Central memory CD4-positive, alpha-beta T cell (primary cell): Measurements from ENCODE around the gene GTPBP3.
A peak's percentile ranks its signal among the peaks of the same experiment; 100 is the strongest.

Source experiments
- DNase-seq: peaks from one replicate; pipeline ENCODE4 v3.0.0; 2022

The GTPBP3 gene

DNA sequence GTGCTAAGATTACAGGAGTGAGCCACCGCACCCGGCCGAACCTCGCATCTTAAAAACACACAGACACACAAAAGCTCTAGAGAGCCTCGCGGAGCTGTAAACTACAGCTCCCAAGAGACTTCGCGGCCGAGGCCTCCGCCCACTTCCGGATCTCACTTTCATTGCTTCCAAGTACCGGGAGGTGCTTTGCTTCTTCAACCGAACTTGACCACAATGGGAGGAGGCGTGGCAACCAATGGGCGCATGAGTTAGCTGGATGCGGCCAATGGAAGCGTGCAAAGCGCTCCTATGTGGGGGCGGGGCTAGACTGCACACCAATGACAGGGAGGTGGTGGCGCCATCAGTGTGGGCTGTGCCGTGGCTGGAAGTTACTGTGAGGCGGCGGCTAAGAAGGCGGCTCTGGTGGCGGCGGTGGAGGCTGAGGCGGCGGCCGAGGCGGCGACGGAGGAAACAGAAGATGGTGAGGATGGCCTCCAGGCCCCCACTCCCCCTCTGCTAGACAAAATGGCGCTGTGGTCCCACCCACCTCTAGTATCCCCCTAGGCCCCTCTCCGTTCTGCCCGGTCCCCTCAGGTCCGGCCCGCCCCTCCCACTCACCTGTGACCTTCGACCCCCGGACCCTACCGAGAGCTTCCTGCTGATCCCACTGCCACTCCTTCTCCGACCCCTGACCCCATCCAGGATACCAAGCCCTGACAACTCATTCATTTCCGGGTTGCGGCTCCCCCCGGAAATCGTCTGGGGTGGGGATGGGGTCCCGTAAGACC is 28.0 kb upstream of the GTPBP3 start, which contains the start of gene DDA1:
DDA1 (plus strand) TSS at position 366 of the 767 bp plus-strand sequence; CDS start at position 458, 92 bp downstream.
- DNase-seq = peak; percentile 99

DNA sequence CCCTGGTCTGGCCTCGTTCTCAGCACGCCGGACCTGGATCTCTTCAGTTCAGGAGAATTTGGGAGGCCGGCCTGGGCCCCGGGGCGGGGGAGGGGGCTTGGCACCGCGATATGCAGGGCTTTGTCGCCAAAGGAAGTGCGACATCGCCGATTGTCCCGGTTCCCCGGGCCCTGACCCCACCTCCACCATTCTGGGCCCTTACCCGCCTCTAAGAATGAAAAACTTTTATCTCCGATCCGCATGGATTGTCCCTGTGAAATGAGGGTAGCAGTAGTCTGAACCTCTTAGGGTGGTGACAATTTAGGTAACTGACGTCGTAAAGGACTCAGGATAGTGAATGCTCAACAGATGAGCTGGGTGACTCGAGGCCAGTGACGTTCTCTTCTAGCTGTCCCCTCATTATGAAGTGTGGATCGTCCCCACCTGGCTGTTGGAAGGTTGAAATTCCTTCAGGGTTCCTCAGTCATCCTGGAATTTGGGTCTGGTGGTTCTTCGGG is 27.3 kb upstream of the GTPBP3 start:
- DNase-seq = no peak

DNA sequence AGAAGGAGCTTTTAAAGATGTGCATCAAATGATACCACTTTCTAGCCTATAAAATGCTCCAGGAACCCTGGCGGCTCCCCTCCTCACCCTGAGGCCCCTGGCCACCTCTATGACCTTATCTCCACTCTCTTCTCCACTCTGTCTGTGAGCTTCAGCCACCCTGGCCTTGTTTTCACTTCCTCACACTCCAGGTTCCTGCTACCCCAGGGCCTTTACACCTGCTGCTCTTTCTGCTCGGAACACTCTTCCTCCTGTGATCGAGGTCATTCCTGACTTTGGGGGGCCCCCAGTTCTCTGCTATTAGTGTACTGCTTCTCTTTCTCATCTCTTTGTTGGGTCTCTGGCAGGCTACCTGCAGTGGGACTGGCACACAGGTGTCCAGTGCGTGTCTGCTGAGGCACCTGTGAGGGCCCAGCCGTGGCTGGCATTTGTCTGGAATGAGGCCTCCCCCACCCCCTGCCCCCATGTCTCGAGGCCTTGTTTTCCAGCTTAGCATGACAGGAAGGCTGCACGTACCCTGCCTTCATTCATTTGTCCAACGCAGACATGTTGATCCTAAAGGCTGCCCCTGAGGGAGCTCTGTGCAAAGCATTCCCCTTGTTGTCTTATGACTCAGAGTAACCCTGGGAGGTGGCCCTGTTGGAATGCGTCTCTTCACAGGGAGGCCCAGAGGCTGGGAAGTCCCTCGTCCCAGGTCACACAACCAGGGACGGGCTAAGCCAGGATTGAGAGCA is 25.7 kb upstream of the GTPBP3 start:
- no peak for DNase-seq

DNA sequence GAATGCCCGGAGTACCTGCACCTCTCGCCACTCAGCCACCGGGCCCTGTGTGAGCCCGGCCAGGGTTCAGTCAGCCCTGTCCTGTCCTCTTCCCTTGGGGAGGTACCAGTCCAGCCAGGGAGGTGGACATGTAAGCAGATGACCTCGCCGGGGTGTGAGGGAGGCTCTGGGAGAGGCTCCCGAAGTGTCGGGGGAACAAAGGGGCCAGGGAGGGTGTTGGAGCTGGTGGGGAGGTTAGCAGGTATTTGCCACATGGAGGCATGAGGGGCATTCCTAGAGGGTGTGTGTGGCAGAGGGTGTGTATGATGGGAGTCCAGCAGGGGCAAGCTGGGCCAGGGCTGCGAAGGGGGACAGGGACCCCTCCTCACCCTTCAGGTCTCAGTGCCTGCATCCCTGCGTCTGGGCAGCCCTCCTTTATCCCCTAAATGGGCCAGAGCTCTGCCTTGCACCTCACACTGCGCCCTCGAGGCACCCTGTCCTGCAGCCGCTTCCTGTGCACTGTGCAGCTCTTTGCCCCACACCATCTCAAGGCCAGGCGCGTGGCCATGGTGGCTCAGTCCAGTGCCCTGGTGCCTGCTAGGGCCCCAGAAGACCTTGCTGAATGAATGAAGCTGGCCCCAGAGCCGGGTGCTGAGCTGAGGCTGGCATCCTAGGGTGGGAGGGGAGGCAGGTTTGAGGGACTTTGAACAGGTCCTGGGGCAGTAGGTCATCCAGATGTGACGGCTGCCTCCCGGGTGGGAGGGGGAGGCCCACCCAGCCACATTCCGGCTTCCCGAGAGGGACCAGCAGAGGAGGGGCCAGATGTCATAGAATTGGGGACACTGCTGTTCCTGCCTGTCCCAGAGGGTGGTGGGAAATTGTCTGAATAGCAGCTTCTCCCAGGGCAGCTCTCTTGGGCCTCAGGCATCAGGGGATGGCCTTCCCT is 24.9 kb upstream of the GTPBP3 start:
- DNase-seq = no peak

DNA sequence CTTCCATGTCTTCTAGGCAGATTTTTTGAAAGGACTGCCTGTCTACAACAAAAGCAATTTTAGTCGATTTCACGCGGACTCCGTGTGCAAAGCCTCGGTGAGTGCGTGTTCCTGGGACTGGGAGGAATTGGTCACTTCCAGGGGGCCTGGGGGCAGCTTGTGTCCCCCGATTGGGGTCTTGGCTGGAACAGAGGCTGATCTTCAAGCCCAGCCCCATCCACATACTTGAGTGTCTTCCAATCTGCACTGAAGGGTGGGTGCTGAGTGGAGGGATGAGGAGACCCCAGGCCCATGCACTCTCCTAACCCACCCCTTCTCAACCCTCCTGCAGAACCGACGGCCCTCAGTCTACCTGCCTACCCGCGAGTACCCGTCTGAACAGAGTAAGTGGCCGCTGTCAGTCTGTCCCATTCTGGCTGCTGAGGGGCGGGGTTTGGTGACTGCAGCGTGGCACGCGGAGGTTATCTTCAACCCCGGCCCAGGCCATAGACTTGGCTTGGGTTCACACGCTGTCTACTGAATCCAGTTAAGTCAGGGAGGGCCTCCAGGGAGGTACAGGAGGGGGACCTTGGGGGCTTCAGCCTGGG is 23.3 kb upstream of the GTPBP3 start:
- DNase-seq = no peak

DNA sequence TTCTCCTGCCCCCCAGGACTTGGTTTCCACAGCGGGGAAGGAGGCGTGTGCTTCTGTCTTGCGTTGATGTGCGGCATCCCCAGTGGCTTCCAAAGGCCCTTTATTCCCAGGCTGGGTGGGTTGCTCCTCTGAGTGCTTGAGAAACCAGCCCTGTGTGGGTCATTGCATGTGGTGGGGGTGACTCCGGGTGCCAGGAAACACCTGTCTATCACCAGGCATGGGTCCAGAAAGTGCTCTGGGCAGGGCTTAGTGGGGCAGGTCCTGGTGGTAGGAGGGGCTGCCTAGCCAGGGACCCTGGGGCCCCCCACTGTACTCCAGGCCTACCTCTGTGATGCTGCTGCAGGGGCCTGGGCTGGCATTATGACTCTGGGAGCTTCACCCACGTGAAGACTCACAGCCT is 18.4 kb upstream of the GTPBP3 start:
- no peak for DNase-seq

DNA sequence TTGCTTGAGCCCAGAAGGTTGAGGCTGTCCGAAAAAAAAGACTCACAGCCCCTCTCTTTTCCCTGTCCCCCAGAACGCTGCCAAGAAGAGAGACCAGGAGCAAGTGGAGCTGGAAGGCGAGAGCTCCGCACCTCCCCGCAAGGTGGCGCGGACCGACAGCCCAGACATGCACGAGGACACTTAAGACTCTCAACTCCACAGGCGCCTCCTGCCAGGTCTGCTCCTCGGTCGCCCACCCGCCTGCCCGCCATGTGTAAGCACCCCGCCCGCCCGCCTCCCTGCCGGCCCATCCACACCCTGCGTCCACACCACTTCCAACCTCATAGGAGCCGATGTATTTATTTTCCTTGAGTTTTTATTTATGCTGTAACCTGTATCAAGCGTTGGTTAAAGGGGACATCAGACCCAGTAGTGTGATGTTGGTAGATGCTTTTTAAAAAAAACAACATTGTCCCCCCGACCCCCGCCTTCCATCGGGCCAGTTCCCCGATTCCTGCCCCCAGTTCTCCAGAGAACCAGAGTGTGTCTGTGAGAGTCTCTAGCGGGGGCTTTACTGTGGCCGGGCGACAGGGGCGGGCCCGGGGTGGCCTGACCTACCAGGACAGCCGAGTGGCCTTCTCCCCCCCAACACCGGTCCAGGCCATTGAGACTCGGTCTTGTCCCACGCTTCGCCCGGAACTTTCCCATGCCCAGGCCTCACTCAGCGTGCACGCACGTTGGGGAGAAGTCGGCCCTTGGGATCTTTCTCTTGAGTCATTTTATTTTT is 17.7 kb upstream of the GTPBP3 start:
- no peak for DNase-seq

DNA sequence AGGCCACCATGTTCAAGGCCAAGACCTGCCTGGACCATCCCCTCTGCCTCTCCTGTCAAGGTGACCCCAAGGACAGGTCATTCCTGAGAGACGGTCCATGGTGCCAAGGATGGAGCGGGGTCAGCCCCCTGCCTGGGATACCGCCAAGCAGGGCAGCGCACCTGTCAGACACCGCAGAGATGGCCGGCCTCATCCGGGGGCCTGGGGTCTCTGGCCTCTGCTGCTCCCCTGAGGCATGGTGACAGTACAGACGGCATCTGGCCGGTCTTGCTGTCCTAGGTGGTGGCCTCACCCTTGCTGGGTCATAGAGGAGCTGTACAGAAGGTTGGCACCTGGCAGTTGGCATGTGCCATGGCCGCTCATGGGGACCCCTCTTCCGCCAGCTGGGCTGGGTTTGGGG is 16.9 kb upstream of the GTPBP3 start:
- no peak for DNase-seq

DNA sequence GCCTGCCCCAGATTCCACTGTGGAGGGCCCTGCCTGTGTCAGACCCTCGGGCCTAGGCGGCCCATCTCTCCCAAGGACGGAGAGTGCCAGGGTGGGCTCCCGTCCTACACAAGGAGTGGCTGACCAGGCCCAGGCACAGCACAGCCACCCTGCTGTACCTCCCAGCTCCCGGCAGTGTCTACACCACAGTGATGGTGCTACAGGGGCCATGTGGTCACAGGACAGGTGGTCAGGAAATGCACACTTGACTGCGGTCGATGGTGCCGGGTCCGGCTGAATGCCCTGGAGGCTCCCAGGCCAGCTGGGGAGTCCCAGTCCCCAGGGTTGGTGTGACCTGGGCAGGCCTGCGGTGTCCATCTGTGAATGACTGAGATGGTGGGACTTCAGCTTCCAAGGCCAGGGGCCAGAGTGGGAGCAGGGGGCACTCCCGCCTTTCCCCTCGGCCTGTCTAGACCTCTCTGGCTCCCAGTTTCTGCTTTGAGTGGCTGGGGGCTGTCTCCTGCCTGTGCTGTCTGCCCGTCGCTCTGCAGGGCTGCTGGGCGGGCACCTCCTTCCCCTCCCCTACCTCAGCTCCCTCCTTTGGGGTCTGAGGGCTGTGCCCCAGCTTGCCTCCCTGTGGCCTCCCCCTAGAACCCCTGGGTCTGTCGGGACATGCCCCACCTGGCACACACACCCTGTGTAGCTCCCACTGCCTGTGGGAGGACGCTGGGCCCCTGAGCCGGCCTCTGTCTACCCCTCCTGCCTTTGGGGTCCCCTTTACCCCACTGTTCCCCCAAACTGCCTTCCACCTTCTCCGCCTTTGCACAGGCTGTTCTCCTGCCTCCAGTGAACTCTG is 15.5 kb upstream of the GTPBP3 start:
- DNase-seq = no peak

DNA sequence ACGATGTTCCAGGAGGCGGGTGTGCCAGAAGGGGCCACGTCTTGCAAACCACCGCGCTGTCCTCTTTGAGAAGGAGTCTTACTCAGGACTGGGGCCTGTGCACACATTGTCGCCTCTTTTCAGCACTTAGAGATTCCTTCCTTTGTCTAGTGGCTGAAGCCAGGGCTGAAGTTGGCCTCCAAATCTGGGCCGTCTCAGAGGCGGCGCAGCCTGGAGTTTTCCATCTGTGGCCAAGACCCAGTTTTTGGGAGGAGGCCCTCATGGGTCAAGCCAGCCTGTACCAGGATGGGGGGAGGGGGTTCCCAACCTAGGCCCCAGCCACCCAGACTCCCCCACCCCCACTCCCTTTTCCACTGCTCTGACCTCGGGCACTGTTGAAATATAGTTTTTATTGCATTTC is 14.5 kb upstream of the GTPBP3 start:
- no peak for DNase-seq

DNA sequence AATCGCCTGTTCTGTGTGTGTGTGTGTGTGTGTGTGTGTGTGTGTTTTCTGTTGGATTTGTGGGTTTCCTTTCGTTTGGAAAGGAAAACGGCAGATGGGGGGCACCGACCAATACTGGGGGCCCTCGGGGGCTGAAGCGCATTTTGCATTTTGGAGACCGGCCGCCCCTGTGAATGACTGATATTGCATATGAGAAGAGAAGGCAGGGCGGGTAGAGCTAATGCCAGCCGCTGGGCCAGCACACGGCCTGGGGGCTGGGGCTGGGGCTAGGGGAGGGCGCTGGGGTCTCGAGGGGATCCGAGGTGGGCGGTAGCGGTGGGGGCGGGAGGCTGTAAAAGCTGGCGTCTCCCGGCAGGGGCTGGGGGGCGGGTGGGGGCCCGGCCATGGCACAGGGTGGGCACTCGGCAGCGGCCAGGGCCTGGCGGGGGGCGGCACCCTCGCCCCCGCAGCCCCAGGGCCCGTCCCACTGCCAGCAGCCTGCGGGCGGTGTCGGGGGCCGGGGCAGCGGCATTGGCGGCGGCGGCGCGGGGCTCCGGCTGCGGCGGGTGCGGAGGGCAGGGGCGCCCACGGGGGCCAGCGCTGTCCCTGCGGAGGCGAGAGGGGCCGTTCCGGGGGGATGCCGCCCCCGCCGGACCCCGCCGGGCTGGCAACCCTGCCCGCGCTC is 13.9 kb upstream of the GTPBP3 start:
- no peak for DNase-seq

DNA sequence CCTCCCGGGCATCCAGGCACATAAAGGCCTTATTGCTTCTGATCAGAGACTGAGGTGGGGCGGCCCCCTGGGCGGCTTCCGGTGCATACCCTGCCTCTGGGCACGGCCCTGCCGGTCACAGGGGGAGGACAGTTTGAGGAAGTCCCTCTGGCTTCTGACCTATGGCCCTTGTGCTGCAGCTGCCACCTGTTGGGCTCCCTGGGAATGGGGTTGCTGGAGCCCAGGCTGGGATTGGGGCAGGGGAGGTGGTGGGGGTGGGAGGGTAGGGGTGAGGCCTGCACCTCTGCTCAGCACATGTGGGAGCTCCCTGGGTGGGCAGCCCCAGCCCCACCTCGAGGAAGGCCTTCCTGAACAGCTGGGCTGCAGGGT is 13.4 kb upstream of the GTPBP3 start:
- no peak for DNase-seq

DNA sequence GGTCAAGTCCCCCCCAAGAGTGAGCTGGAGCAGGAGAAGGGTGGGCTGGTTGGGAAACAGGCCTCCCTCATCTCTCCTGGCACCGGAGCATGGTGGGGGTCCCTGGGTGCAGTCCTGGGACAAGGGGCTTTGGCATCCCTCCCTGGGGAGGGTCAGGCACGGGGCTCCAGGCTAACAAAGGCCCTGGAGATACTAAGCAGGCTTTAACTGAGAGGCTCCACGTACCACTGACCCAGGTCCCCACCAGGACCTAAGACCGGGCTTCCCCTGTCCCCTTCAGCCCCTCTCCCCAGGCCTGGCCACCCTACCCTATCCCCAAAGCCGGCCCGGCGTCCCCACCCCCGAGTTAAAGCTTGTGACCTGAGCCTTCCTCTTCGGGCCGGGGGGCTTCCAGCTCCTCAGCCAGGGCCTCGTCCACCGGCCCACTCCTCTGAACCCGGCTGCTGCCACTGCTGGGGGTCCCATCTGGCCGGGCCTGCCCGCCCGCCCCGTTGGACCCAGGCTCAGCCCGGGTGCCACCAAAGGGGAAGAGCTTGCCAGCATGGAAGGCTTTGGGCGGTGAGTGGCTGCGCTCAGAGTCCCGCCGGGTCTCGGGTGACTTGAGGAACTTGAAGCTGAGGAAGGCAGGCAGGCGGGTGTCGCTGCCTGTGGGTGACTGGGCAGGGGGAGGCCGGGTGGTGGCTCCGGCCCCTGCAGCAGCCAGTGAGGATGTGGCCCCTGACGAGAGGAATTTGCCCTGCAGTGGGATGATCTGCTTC is 12.8 kb upstream of the GTPBP3 start:
- DNase-seq = no peak

DNA sequence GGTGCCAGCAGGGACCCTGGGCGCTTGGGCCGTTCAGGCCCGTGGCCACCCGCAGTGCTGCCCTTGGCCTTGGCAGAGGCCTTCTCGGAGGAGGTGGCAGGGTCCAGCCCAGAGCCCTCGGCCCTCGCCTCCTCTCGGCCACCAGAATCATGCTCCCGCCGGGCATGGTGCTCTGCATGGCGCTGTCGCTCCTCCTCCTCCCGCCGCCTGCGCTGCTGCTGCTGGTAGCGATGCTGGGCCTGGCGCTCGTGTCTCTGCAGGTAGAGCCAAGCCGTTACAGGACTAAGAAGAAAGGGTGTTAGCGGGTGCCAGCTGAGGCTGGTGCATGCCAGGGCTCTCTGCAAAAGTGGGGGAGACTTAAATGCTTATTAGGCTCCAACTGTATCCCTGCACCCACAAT is 12.2 kb upstream of the GTPBP3 start:
- DNase-seq = no peak

DNA sequence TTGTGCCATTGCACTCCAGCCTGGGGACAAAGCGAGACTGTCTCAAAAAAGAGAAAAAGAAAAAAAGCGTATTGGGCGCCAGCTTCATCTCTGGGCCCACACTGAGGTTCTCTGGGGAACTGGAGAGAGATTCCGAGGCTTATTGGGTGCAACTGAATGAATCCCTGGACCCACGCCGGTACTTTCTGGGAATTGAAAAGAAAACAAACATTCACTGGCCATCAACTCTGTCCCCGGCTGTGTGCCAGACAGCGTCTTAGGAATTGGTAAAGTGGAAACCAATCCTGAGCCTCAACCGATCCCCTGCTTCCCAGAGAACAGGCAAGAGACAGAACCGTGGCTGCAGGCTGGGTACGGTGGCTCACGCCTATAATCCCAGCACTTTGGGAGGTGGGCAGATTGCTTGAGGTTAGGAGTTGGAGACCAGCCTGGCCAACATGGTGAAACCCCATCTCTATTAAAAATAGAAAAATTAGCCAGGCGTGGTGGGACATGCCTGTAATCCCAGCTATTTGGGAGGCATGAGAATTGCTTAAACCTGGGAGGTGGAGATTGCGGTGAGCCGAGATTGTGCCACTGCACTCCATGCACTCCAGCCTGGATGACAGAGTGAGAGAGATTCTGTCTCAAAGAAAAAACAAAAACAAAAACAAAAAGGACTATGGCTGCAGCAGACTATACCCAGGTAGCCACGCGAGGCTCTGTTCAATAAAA is 11.3 kb upstream of the GTPBP3 start:
- DNase-seq = no peak

DNA sequence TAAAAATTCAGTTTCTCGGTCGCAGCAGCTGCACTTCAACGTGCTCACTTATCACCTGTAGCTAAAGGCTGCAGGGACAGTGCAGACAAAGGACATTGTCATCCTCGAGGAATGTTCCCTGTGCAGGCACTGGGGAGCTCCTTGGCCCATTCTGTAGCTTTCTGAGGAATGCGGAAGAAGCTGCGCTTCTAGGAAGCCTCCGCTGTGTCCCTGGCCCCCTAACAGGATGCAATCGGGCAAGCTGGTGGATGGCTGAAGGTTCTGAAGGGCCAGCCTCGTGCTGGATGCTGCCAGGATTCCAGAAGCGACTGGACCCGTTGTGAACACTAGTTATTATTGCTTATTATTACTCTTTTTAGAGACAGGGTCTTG is 10.8 kb upstream of the GTPBP3 start:
- no peak for DNase-seq

DNA sequence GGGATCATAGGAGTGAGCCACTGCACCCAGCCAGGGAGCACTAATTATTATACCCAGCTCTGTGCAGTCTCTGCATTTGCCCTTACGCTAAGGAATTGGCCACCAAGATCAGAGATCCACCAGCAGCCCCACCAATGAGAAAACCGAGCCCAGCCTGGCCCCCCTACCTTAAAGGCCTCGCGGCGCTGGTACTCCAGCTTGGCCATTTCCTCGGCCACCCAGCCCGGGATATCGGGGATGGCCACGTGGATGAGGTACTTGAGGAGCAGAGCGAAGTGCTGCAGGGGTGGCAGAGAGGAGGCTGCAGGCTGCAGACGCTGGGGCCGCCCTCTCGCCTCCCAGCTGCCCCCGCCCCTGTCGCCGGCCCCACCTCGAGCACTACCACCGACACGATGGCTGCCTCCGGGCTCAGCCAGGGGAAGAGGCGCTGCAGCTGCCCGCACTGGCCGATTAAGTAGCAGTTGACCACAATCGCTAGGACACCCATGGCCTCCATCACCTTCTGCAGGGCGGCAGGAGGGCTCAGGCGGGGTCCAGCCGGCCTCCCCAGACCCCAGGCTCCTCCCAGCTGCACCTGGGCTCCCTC is 10.2 kb upstream of the GTPBP3 start:
- DNase-seq = no peak

DNA sequence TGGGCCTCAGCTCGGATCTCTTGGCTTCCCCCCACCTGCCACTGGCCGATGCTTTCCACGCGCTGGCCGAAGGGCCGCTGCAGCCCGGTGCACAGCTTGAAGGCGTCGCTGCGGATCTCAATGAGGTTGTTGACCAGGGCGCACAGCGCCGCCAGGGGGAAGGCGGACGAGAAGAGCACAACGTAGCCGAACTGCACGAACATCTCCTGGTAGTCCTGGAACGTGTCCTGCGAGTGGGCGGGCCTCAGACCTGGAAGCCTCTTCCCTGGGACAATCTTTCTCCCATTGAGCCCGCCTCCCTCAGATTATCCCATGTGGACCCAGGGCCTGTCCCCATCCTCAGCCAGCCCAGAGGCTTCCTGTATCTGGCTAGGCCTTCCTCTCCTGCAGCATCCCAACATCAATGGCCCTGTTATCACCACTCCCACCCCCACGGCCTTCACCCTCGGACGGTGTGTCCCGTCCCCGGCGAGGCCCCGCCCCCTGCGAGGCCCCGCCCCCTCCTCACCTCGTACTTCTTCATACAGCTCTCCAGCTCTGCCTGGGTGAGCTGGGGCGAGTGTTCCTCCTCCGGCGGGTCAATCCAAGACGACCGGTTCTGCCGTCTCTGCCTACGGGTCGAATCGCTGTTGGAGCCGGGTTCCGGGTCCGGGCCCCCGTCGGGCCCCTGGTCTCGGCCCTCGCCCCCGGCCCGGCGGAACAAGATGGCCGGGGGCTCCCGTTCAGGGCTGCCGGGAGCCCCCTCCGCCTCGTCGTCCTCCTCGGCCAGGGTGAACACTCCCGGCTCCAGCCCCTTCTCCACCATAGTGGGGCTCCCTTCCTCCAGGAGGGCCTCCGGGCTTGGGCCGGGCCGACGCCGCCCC is 9.5 kb upstream of the GTPBP3 start:
- peak; percentile 48 for DNase-seq
